Brain microvascular endothelial cell (primary cell): Measurements from ENCODE around the gene TAF10.

Experiments used
- DNase-seq: peaks from one replicate; pipeline ENCODE4 v3.0.0-alpha.2; 2020
- H3K27ac ChIP-seq: fragments of 250-450 bp; sonication (Bioruptor Pico); 2 replicates; pipeline ENCODE4 v1.5.1; 2020; ENCODE audit warnings: mild to moderate bottlenecking, moderate library complexity
- H3K27me3 ChIP-seq: fragments of 250-450 bp; sonication (Bioruptor Pico); replicated peaks from 2 replicates; pipeline ENCODE4 v1.5.1; 2020; ENCODE audit warnings: mild to moderate bottlenecking
- H3K36me3 ChIP-seq: fragments of 250-450 bp; sonication (Bioruptor Pico); replicated peaks from 2 replicates; pipeline ENCODE4 v1.5.1; 2020; ENCODE audit warnings: mild to moderate bottlenecking
- H3K4me3 ChIP-seq: 2 replicates; pipeline ENCODE4 v1.5.1; 2011; ENCODE audit warnings: low read depth, mild to moderate bottlenecking, control low read depth, low read length, moderate library complexity
- in situ Hi-C: cut with HindIII; loops from 2 replicates; pipeline ENCODE4 v1.10.0; 2017; ENCODE audit warnings: low sequenced_read_pairs, low pct_ligation_motif_present
- TF ChIP-seq, protein P1 (sequence below): IDR thresholded peaks from 2 replicates; pipeline ENCODE4 v1.5.1; 2011; ENCODE audit warnings: low read depth, mild to moderate bottlenecking, moderate library complexity, low read length, control low read depth, inconsistent platforms; ENCODE audit errors: missing control alignments

Gene TAF10

DNA sequence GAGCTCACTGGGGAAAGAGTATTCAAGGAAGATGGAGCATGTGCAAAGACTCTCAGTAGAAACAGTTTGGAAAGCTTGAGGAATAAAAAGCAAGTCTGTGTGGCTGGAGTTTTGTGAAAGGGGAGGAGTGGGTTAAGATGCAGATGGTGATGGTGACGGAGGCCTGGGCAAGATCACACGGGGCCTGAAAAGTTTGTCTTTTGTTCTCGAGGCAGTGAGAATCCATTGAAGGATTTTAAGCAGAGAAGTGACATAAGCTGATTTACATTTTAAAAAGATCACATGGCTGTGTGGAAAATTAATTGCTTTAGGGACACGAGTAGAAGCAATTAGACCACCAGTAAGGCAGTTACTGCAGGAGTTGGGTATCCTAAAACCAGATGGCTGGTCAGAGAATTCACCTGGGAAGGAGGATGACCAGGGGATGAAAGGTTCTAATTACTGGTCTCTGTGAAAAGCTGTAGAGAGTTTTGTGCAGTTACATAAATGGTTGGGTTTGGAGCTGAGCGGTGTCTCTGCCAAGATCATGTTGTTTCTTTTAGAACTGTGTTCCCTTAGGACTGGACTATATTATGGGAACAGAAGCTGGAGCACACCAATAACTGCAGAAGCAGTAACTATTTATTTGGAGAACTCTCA is 15.7 kb downstream of the TAF10 start:
- Histone ChIP-seq H3K36me3 (peaks cover 27% of the 10 kb centered on the region), H3K27me3 (no peaks in the 10 kb centered on the region), H3K4me3 (no peak overlapping the region), H3K27ac (no peak overlapping the region)
- TF ChIP-seq, protein P1, sequence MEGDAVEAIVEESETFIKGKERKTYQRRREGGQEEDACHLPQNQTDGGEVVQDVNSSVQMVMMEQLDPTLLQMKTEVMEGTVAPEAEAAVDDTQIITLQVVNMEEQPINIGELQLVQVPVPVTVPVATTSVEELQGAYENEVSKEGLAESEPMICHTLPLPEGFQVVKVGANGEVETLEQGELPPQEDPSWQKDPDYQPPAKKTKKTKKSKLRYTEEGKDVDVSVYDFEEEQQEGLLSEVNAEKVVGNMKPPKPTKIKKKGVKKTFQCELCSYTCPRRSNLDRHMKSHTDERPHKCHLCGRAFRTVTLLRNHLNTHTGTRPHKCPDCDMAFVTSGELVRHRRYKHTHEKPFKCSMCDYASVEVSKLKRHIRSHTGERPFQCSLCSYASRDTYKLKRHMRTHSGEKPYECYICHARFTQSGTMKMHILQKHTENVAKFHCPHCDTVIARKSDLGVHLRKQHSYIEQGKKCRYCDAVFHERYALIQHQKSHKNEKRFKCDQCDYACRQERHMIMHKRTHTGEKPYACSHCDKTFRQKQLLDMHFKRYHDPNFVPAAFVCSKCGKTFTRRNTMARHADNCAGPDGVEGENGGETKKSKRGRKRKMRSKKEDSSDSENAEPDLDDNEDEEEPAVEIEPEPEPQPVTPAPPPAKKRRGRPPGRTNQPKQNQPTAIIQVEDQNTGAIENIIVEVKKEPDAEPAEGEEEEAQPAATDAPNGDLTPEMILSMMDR: no peak
- no peak for DNase-seq
- in situ Hi-C loops: no loop called here

DNA sequence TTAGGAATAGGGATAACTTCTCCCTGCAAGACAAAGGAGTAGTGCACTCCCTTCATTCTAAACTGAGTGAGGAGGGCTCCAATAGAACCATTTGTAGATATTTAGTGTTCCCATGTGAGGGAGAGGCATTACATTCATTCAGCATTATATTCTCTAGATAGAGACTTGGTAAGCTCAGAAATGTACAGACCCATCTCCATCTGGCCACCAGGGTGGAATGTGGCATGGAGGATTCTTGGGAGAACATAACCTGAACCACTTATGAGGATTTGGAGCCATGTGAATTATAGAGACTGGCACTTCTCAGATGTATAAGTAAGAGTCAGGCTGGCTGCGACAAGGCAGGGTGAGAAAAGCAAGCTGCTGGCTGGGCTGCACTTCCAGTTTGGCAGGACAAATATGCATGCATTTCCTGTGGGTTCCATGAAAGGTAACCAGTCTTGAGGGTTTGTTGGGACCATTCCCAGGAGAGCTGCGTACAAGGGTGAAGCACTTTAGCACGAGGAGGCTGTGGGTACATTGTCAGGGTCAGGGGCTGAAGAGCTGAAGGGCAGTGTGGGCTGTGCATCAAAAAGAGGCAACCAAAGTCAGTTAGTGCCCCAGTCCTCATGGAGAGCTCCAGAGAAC is 17.8 kb downstream of the TAF10 start:
- TF ChIP-seq, protein P1: no peak
- no peaks in the 10 kb centered on the region for H3K27me3 ChIP-seq
- DNase-seq: no peak
- no peak overlapping the region for H3K27ac ChIP-seq
- H3K36me3 ChIP-seq: peaks cover 16% of the 10 kb centered on the region
- in situ Hi-C loops: no loop called here
- no peak overlapping the region for H3K4me3 ChIP-seq

DNA sequence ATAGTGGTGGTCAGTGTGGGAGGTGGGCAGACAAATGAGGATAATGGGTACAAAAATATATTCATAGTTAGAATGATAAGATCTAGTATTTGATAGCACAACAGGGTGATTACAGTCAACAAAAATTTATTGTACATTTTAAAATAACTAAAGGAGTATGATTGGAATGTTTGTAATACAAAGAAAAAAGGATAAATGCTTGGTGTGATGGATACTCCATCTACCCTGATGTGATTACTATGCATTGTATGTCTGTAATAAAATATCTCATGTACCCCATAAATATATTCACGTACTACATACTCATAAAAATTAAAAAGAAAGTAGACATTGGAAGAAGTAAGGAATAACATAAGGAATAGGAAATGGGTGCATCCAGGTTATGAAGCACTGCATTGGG is 24.0 kb downstream of the TAF10 start:
- in situ Hi-C loops: no loop called here
- Histone ChIP-seq H3K4me3 (no peak overlapping the region), H3K36me3 (peaks cover 3% of the 10 kb centered on the region), H3K27me3 (no peaks in the 10 kb centered on the region), H3K27ac (no peak overlapping the region)
- no peak for DNase-seq
- TF ChIP-seq, protein P1: no peak

DNA sequence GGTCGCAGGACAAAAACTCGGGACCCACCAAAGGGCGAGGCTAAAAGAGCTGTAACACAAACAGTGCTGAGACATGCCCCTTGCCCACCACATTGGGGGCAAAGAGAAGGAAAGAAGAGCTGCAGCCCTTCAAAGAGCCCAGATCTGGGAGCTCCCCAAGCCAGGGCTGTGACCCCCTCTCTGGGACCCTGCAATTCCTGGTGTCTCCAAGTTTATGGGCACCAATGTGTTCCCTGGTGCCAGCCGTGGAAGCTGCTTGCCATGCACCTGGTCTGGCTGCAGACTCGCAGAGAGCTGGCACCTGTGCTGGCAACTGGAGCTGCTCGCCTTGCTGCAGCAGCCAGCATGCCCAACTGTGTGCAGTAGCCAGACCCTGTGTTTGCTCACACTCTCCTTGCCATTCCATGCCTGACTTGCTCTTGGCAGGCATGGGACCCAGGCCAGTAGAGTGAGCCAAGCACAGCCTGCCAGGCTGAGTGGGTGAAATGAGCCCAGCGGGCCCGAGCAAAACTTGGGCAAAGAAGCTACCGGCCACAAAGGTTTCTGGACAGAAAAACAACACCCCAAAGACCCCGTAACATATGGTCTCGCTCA is 24.6 kb downstream of the TAF10 start:
- in situ Hi-C loops: no loop called here
- Histone ChIP-seq H3K27me3 (no peaks in the 10 kb centered on the region), H3K27ac (no peak overlapping the region), H3K4me3 (no peak overlapping the region), H3K36me3 (peaks cover 3% of the 10 kb centered on the region)
- DNase-seq: no peak
- TF ChIP-seq, protein P1: no peak

DNA sequence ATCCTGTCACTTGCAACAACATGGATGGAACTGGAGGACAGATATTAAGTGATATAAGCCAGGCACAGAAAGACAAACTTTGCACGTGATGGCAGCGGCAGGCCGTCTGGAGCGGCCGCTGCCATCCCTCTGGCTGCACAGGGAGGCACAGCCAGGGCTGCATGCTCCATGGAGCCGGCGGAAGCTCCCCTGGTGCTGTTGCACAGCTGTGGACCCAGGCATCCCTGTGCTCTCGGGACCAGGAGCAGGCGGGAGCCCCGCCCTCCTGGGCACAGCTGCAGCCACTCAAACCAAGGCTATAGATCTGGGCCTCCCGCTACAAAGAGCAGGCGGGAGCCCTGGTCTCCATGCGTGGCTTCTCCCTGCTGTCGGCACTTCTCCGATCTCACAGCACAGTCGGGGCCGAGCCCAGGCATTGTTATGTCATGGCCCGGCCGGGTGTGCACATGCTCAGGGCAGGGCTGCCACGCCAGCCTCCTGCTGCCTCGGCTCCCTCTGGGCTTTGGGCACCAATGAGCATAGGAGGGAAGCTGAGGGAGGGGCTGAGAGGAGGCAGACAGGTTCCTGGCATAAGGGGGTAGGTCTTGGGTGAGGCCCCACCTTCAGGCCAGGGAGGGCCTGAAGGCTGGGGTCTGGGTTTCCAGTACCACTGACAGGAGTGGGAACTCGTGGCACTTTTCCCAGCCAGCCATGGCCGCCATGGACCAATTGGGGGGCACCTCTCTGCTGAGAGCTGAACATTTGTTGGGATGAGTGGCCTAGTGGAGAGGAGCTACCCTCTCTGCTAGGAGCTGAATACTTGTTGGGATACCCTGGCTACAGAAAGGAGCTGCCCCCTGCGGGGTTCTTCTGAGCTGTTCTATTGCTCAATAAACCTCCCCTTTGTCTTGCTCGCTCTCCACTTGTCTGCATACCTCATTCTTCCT is 25.3 kb downstream of the TAF10 start:
- TF ChIP-seq, protein P1: no peak
- in situ Hi-C loops: no loop called here
- Histone ChIP-seq H3K36me3 (no peaks in the 10 kb centered on the region), H3K4me3 (no peak overlapping the region), H3K27ac (no peak overlapping the region), H3K27me3 (no peaks in the 10 kb centered on the region)
- no peak for DNase-seq
